Measurements from ENCODE around the gene BRINP3. TPM values are rescaled to one million over a fixed set of nuclear protein-coding genes. Genes with fewer than 3 reads are reported as not detected.

BRINP3 gene
- total RNA-seq, 4 donors from 2014 or later, result 5.0 to 30.3 (median 14.1) TPM

- no peaks in the 10 kb centered on the region for H3K36me3 ChIP-seq
- WGBS, 2 donors (ENCODE audit: low coverage in 1 of 2), result 80 to 83% methylated on average over 5 to 6 of the region's 6 CpGs
- H3K27me3 ChIP-seq, result no peaks in the 10 kb centered on the region
- H3K27ac ChIP-seq, result no peak overlapping the region
- DNase-seq, result no peak
- H3K9me3 ChIP-seq, result no peaks in the 10 kb centered on the region
- no peaks in the 10 kb centered on the region for H3K4me1 ChIP-seq
- TF ChIP-seq POLR2A (IDR thresholded peaks at IDR 0.05), result no peak
- no peak for TF ChIP-seq CTCF (IDR thresholded peaks at IDR 0.05)
- no peak for TF ChIP-seq EP300 (IDR thresholded peaks at IDR 0.05; ENCODE audit: low read depth)
- no peak for TF ChIP-seq POLR2AphosphoS5 (IDR thresholded peaks at IDR 0.05)
- in situ Hi-C loops (cut with MboI; ENCODE audit: low pct_ligation_motif_present in 1 of 4, low pct_unique_long_range_greater_than_20kb in 1 of 4, low sequenced_read_pairs in 3 of 4) (no loop called here), intact Hi-C loops (cut with DNase I; ENCODE audit: low total_unique reads) (no loop called here)
- H3K4me3 ChIP-seq, result no peak overlapping the region
Observed at GRCh38 chr1:190391582-190391981, 86.1 kb downstream of the BRINP3 start.

GRCh38 chr1:190377991-190378390 is 99.7 kb downstream of the BRINP3 start:
- no peak for DNase-seq
- no peaks in the 10 kb centered on the region for H3K36me3 ChIP-seq
- no peak overlapping the region for H3K27ac ChIP-seq
- no peaks in the 10 kb centered on the region for H3K9me3 ChIP-seq
- no peaks in the 10 kb centered on the region for H3K27me3 ChIP-seq
- WGBS, 2 donors (ENCODE audit: low coverage in 1 of 2), result 61 to 68% methylated on average over 2 of the region's 2 CpGs
- TF ChIP-seq CTCF (IDR thresholded peaks at IDR 0.05) (no peak), POLR2A (IDR thresholded peaks at IDR 0.05) (no peak), POLR2AphosphoS5 (IDR thresholded peaks at IDR 0.05) (no peak), EP300 (IDR thresholded peaks at IDR 0.05; ENCODE audit: low read depth) (no peak)
- no peaks in the 10 kb centered on the region for H3K4me1 ChIP-seq
- in situ Hi-C loops (cut with MboI; ENCODE audit: low pct_ligation_motif_present in 1 of 4, low pct_unique_long_range_greater_than_20kb in 1 of 4, low sequenced_read_pairs in 3 of 4) (no loop called here), intact Hi-C loops (cut with DNase I; ENCODE audit: low total_unique reads) (no loop called here)
- no peak overlapping the region for H3K4me3 ChIP-seq

- intact Hi-C loops (cut with DNase I; ENCODE audit: low total_unique reads), result no loop called here
- no peaks in the 10 kb centered on the region for H3K36me3 ChIP-seq
- WGBS, 2 donors (ENCODE audit: low coverage in 1 of 2), result 31 to 41% methylated on average over 2 of the region's 2 CpGs
- H3K9me3 ChIP-seq, result no peaks in the 10 kb centered on the region
- no peaks in the 10 kb centered on the region for H3K4me1 ChIP-seq
- TF ChIP-seq POLR2AphosphoS5 (IDR thresholded peaks at IDR 0.05), result no peak
- no peak for TF ChIP-seq CTCF (IDR thresholded peaks at IDR 0.05)
- no peak for TF ChIP-seq POLR2A (IDR thresholded peaks at IDR 0.05)
- TF ChIP-seq EP300 (IDR thresholded peaks at IDR 0.05; ENCODE audit: low read depth), result no peak
- H3K27ac ChIP-seq, result no peak overlapping the region
- no peaks in the 10 kb centered on the region for H3K27me3 ChIP-seq
- in situ Hi-C loops (cut with MboI; ENCODE audit: low pct_ligation_motif_present in 1 of 4, low pct_unique_long_range_greater_than_20kb in 1 of 4, low sequenced_read_pairs in 3 of 4), result no loop called here
- DNase-seq, result no peak
- H3K4me3 ChIP-seq, result no peak overlapping the region
Observed at GRCh38 chr1:190377294-190377693, 100.4 kb downstream of the BRINP3 start.

GRCh38 chr1:190376044-190376443 is 101.6 kb downstream of the BRINP3 start:
- no peak overlapping the region for H3K27ac ChIP-seq
- H3K4me1 ChIP-seq, result no peaks in the 10 kb centered on the region
- in situ Hi-C loops (cut with MboI; ENCODE audit: low pct_ligation_motif_present in 1 of 4, low pct_unique_long_range_greater_than_20kb in 1 of 4, low sequenced_read_pairs in 3 of 4), result no loop called here
- no peaks in the 10 kb centered on the region for H3K36me3 ChIP-seq
- 24 to 44% methylated on average over 1 of the region's 1 CpG for WGBS, 2 donors (ENCODE audit: low coverage in 1 of 2)
- H3K9me3 ChIP-seq, result no peaks in the 10 kb centered on the region
- intact Hi-C loops (cut with DNase I; ENCODE audit: low total_unique reads), result no loop called here
- H3K4me3 ChIP-seq, result no peak overlapping the region
- DNase-seq, result no peak
- no peaks in the 10 kb centered on the region for H3K27me3 ChIP-seq
- no peak for TF ChIP-seq POLR2A (IDR thresholded peaks at IDR 0.05)
- TF ChIP-seq POLR2AphosphoS5 (IDR thresholded peaks at IDR 0.05), result no peak
- no peak for TF ChIP-seq CTCF (IDR thresholded peaks at IDR 0.05)
- no peak for TF ChIP-seq EP300 (IDR thresholded peaks at IDR 0.05; ENCODE audit: low read depth)

Measured in transverse colon (tissue), 4 donors.